Duodenal mucosa (tissue), 2 donors: ENCODE measurements around the gene RPL28.

ENCODE experiments used
- H3K27ac ChIP-seq: one replicate; pipeline ENCODE4 v1.7.0; 2013; ENCODE audit warnings: low read depth, low read length
- H3K27me3 ChIP-seq, 2 donors: one replicate each; pipeline ENCODE4 v1.7.0; 2013; ENCODE audit warnings: low read length in 2 of 2, control low read depth in 1 of 2; ENCODE audit not compliant: insufficient read depth in 2 of 2, control insufficient read depth in 1 of 2
- H3K36me3 ChIP-seq, 2 donors: one replicate each; pipeline ENCODE4 v1.7.0; 2013; ENCODE audit warnings: low read length in 2 of 2, control low read depth in 1 of 2; ENCODE audit not compliant: insufficient read depth in 2 of 2, control insufficient read depth in 1 of 2
- H3K4me1 ChIP-seq, 2 donors: one replicate each; pipeline ENCODE4 v1.7.0; 2013; ENCODE audit warnings: low read length in 2 of 2, control low read depth in 1 of 2; ENCODE audit not compliant: insufficient read depth in 2 of 2, control insufficient read depth in 1 of 2
- H3K4me3 ChIP-seq, 2 donors: one replicate each; pipeline ENCODE4 v1.7.0; 2013; ENCODE audit warnings: low read length in 2 of 2, low read depth in 1 of 2
- H3K9ac ChIP-seq, 2 donors: one replicate each; pipeline ENCODE4 v1.7.0; 2013; ENCODE audit warnings: low read length in 2 of 2, low read depth in 1 of 2
- H3K9me3 ChIP-seq, 2 donors: one replicate each; pipeline ENCODE4 v1.7.0; 2013; ENCODE audit warnings: low read length in 2 of 2, control low read depth in 1 of 2; ENCODE audit not compliant: control insufficient read depth in 1 of 2

RPL28 gene

GRCh38 chr19:55345101-55345817, 40.5 kb upstream of the RPL28 start:
- Histone ChIP-seq H3K27ac (no peak overlapping the region), H3K4me3 (no peak overlapping the region), H3K4me1 (peaks cover 0 to 17% of the 10 kb centered on the region in 2 donors), H3K9ac (no peak overlapping the region), H3K9me3 (no peaks in the 10 kb centered on the region), H3K36me3 (peaks cover 5 to 15% of the 10 kb centered on the region in 2 donors), H3K27me3 (no peaks in the 10 kb centered on the region)

DNA sequence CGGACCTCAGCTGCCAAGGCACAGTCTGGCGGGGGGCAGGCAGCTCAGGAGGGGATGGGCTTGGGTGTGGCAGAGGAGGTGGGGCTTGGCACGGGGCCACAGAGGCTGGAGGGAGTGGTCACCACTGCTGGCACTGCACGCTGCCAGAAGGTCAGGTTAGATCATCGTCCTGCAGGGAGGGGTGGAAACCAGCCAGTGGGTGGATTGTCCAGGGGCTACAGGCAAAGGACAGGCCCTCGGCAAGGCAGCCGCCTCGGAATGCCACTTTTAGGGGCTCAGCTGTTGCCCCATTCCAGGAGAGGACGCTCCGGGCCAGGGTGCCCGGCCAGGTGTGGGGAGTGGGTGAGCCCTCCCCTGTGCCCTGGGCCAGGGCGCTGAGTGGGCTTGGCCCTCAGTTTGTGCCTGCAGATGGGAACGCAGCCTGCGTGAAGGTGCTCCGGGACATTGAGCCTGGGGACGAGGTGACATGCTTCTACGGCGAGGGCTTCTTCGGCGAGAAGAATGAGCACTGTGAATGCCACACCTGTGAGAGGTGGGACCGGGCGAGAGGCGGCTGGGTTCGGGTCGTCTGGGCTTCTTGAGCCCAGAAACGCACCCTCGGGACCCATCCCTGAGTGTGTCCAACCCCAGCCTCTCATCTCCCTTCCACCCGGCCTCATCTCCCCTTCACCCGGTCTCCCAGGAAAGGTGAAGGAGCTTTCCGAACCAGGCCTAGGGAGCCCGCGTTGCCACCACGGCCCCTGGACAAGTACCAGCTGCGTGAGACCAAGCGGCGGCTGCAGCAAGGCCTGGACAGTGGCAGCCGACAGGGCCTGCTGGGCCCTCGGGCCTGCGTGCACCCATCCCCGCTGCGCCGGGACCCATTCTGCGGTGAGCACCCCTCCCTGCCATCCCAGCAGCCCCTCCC, 39.7 kb upstream of the RPL28 start:
- H3K4me1 ChIP-seq: peaks cover 7 to 11% of the 10 kb centered on the region in 2 donors
- H3K36me3 ChIP-seq: peaks cover 5 to 15% of the 10 kb centered on the region in 2 donors
- no peak overlapping the region for H3K4me3 ChIP-seq
- no peak overlapping the region for H3K27ac ChIP-seq
- peaks cover 0 to 2% of the 10 kb centered on the region in 2 donors for H3K27me3 ChIP-seq
- H3K9me3 ChIP-seq: no peaks in the 10 kb centered on the region
- no peak overlapping the region for H3K9ac ChIP-seq

GRCh38 chr19:55346725-55347441, 38.8 kb upstream of the RPL28 start:
- Histone ChIP-seq H3K27me3 (peaks cover 5 to 10% of the 10 kb centered on the region in 2 donors), H3K36me3 (peaks cover 5 to 15% of the 10 kb centered on the region in 2 donors), H3K27ac (no peak overlapping the region), H3K4me1 (peaks cover 8 to 10% of the 10 kb centered on the region in 2 donors), H3K9me3 (no peaks in the 10 kb centered on the region), H3K4me3 (no peak overlapping the region), H3K9ac (no peak overlapping the region)

GRCh38 chr19:55347442-55348009, 38.2 kb upstream of the RPL28 start:
- H3K4me3 ChIP-seq: no peak overlapping the region
- peaks cover 5 to 15% of the 10 kb centered on the region in 2 donors for H3K36me3 ChIP-seq
- no peaks in the 10 kb centered on the region for H3K9me3 ChIP-seq
- peaks cover 15% of the 10 kb centered on the region in 2 donors for H3K4me1 ChIP-seq
- no peak overlapping the region for H3K9ac ChIP-seq
- H3K27ac ChIP-seq: no peak overlapping the region
- peaks cover 11 to 16% of the 10 kb centered on the region in 2 donors for H3K27me3 ChIP-seq

- no peak overlapping the region for H3K27ac ChIP-seq
- H3K4me3 ChIP-seq: no peak overlapping the region
- peaks cover 4 to 10% of the 10 kb centered on the region in 2 donors for H3K36me3 ChIP-seq
- H3K4me1 ChIP-seq: peaks cover 22 to 23% of the 10 kb centered on the region in 2 donors
- no peaks in the 10 kb centered on the region for H3K9me3 ChIP-seq
- no peak overlapping the region for H3K9ac ChIP-seq
- H3K27me3 ChIP-seq: peaks cover 21 to 26% of the 10 kb centered on the region in 2 donors
Observed at GRCh38 chr19:55348317-55349034, 37.3 kb upstream of the RPL28 start.

GRCh38 chr19:55350620-55351315, 35.0 kb upstream of the RPL28 start:
- H3K4me3 ChIP-seq: no peak overlapping the region
- no peak overlapping the region for H3K9ac ChIP-seq
- H3K36me3 ChIP-seq: peaks cover 0 to 3% of the 10 kb centered on the region in 2 donors
- peaks cover 27 to 32% of the 10 kb centered on the region in 2 donors for H3K27me3 ChIP-seq
- H3K27ac ChIP-seq: no peak overlapping the region
- H3K4me1 ChIP-seq: peaks cover 20 to 28% of the 10 kb centered on the region in 2 donors
- no peaks in the 10 kb centered on the region for H3K9me3 ChIP-seq

- no peak overlapping the region for H3K27ac ChIP-seq
- H3K36me3 ChIP-seq: no peaks in the 10 kb centered on the region
- H3K4me1 ChIP-seq: peaks cover 17 to 28% of the 10 kb centered on the region in 2 donors
- H3K9me3 ChIP-seq: no peaks in the 10 kb centered on the region
- no peak overlapping the region for H3K9ac ChIP-seq
- peaks cover 27 to 34% of the 10 kb centered on the region in 2 donors for H3K27me3 ChIP-seq
- no peak overlapping the region for H3K4me3 ChIP-seq
Observed at GRCh38 chr19:55352040-55352439, 33.7 kb upstream of the RPL28 start.

DNA sequence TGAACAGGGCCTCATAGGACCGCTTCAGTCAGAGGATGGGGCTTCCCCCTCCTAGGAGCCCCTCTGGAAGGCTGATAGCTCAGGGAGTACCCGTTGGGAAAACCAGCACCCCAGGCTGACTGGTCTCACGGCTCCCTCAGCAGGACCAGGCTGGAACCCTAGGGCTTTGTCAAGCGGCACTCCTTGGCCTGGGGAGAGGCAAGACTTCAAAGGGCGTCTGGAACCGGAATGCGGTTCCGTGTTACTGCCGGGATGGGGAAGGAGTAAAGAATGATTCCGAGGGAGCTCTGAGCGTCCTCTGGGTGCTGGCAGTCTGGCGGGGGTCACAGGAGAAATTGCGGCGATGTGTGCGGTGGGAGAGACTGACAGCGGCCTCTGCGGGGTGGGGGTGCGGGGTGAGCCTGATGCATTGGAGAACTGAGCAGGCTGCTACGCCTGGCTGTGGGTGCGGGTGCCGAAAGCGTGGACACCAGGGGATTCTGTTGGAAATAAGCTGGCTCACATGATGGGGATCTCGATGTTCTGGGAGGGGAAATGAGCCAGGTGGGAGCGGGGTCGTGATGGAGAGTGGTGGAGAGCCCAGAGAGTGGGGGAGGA, 33.1 kb upstream of the RPL28 start:
- no peak overlapping the region for H3K4me3 ChIP-seq
- H3K27ac ChIP-seq: no peak overlapping the region
- no peaks in the 10 kb centered on the region for H3K36me3 ChIP-seq
- H3K9me3 ChIP-seq: no peaks in the 10 kb centered on the region
- H3K27me3 ChIP-seq: peaks cover 27 to 36% of the 10 kb centered on the region in 2 donors
- H3K9ac ChIP-seq: no peak overlapping the region
- H3K4me1 ChIP-seq: peaks cover 17 to 28% of the 10 kb centered on the region in 2 donors
